Measurements from ENCODE around the gene COG8.
"Not testable (repeated sequence)": the region's sequence is repeated elsewhere in the genome, so short reads cannot be mapped to it uniquely, and the experiment has no call there.

Gene COG8

GRCh38 chr16:69363281-69363717 is 23.9 kb upstream of the COG8 start:
- no peak overlapping the region for H3K27ac ChIP-seq (ENCODE audit: low read depth, low read length)
- TF ChIP-seq CTCF (IDR thresholded peaks at IDR 0.05; ENCODE audit: insufficient read depth, low read length, poor library complexity, severe bottlenecking) = no peak
- no peak for TF ChIP-seq EZH2phosphoT487 (conservative IDR thresholded peaks at IDR 0.05; ENCODE audit: low read length)
- no peaks in the 10 kb centered on the region for H4K20me1 ChIP-seq (ENCODE audit: low read depth, low read length)
- no peak overlapping the region for H2AFZ ChIP-seq (ENCODE audit: low read depth, low read length, severe bottlenecking)
- H3K9me2 ChIP-seq (replicated peaks; ENCODE audit: insufficient read depth, low read length) = no peaks in the 10 kb centered on the region
- H3K4me3 ChIP-seq (ENCODE audit: insufficient read depth, low read length, poor library complexity, severe bottlenecking) = no peak overlapping the region
- H3K9me3 ChIP-seq (ENCODE audit: insufficient read depth, low read length) = no peaks in the 10 kb centered on the region
- H3K4me2 ChIP-seq (ENCODE audit: low read depth, low read length, poor library complexity, severe bottlenecking) = no peak overlapping the region
- H3F3A ChIP-seq (ENCODE audit: insufficient read depth) = no peaks in the 10 kb centered on the region
- no peaks in the 10 kb centered on the region for H3K27me3 ChIP-seq (ENCODE audit: low read length)
- no peaks in the 10 kb centered on the region for H3K79me2 ChIP-seq (ENCODE audit: insufficient read depth, low read length)
- H3K9ac ChIP-seq (ENCODE audit: low read length) = no peak overlapping the region
- peaks cover 1% of the 10 kb centered on the region; the same call in 1 of the 2 replicates for H3K36me3 ChIP-seq (ENCODE audit: low read length)

DNA sequence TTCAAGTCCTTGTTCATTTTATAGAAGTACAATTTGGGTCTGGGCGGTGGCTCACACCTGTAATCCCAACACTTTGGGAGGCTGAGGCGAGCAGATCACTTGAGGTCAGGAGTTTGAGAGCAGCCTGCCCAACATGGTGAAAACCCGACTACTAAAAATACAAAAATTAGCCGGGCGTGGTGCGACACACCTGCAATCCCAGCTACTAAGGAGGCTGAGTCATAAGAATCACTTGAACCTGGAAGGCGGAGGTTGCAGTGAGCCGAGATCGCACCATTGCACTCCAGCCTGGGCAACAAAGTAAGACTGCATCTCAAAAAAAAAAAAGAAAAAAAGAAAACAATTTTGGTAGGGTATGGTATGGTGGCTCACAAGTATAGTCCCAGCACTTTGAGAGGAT is 20.7 kb upstream of the COG8 start:
- H3K27me3 ChIP-seq (ENCODE audit: low read length); H3F3A ChIP-seq (ENCODE audit: insufficient read depth); H3K79me2 ChIP-seq (ENCODE audit: insufficient read depth, low read length); H3K4me3 ChIP-seq (ENCODE audit: insufficient read depth, low read length, poor library complexity, severe bottlenecking); H3K27ac ChIP-seq (ENCODE audit: low read depth, low read length); H4K20me1 ChIP-seq (ENCODE audit: low read depth, low read length); H3K9me3 ChIP-seq (ENCODE audit: insufficient read depth, low read length); H3K4me2 ChIP-seq (ENCODE audit: low read depth, low read length, poor library complexity, severe bottlenecking); H3K9ac ChIP-seq (ENCODE audit: low read length); H3K36me3 ChIP-seq (ENCODE audit: low read length); H2AFZ ChIP-seq (ENCODE audit: low read depth, low read length, severe bottlenecking); H3K9me2 ChIP-seq (replicated peaks; ENCODE audit: insufficient read depth, low read length): not testable (repeated sequence)

GRCh38 chr16:69351309-69352027 is 12.1 kb upstream of the COG8 start, which contains the start of gene TMED6:
TSS of gene TMED6 (minus strand) at chr16:69351786. CDS start at chr16:69351753, 33 bp downstream.
- TF ChIP-seq CTCF (IDR thresholded peaks at IDR 0.05; ENCODE audit: insufficient read depth, low read length, poor library complexity, severe bottlenecking) (no peak), EZH2phosphoT487 (conservative IDR thresholded peaks at IDR 0.05; ENCODE audit: low read length) (no peak)
- no peak within 1 kb of the TSS for H3K27ac ChIP-seq (ENCODE audit: low read depth, low read length)
- no peaks in the 10 kb centered on the region for H4K20me1 ChIP-seq (ENCODE audit: low read depth, low read length)
- H3K79me2 ChIP-seq (ENCODE audit: insufficient read depth, low read length) = no peaks in the 10 kb centered on the region
- no peak within 1 kb of the TSS for H3K4me3 ChIP-seq (ENCODE audit: insufficient read depth, low read length, poor library complexity, severe bottlenecking)
- H3K9me2 ChIP-seq (replicated peaks; ENCODE audit: insufficient read depth, low read length) = no peaks in the 10 kb centered on the region
- H3K36me3 ChIP-seq (ENCODE audit: low read length) = no peaks in the 10 kb centered on the region; the same call in 1 of the 2 replicates
- H2AFZ ChIP-seq (ENCODE audit: low read depth, low read length, severe bottlenecking) = no peak within 1 kb of the TSS
- no peaks in the 10 kb centered on the region for H3K27me3 ChIP-seq (ENCODE audit: low read length)
- no peaks in the 10 kb centered on the region for H3K9me3 ChIP-seq (ENCODE audit: insufficient read depth, low read length)
- no peak within 1 kb of the TSS for H3K4me2 ChIP-seq (ENCODE audit: low read depth, low read length, poor library complexity, severe bottlenecking)
- H3K9ac ChIP-seq (ENCODE audit: low read length) = no peak within 1 kb of the TSS
- H3F3A ChIP-seq (ENCODE audit: insufficient read depth) = no peaks in the 10 kb centered on the region; the same call in 1 of the 2 replicates

- TF ChIP-seq CTCF (IDR thresholded peaks at IDR 0.05; ENCODE audit: insufficient read depth, low read length, poor library complexity, severe bottlenecking) (no peak), EZH2phosphoT487 (conservative IDR thresholded peaks at IDR 0.05; ENCODE audit: low read length) (no peak)
- Histone ChIP-seq H3K4me2 (ENCODE audit: low read depth, low read length, poor library complexity, severe bottlenecking) (no peak overlapping the region), H3K4me3 (ENCODE audit: insufficient read depth, low read length, poor library complexity, severe bottlenecking) (no peak overlapping the region), H3K27ac (ENCODE audit: low read depth, low read length) (no peak overlapping the region), H3K79me2 (ENCODE audit: insufficient read depth, low read length) (no peaks in the 10 kb centered on the region), H3K9ac (ENCODE audit: low read length) (no peak overlapping the region), H4K20me1 (ENCODE audit: low read depth, low read length) (no peaks in the 10 kb centered on the region), H3K9me3 (ENCODE audit: insufficient read depth, low read length) (no peaks in the 10 kb centered on the region), H3K9me2 (replicated peaks; ENCODE audit: insufficient read depth, low read length) (no peaks in the 10 kb centered on the region), H3K27me3 (ENCODE audit: low read length) (no peaks in the 10 kb centered on the region), H3F3A (ENCODE audit: insufficient read depth) (peaks cover 5% of the 10 kb centered on the region; the same call in 1 of the 2 replicates), H3K36me3 (ENCODE audit: low read length) (no peaks in the 10 kb centered on the region; the same call in 1 of the 2 replicates), H2AFZ (ENCODE audit: low read depth, low read length, severe bottlenecking) (no peak overlapping the region)
Observed at GRCh38 chr16:69350536-69351133, 11.3 kb upstream of the COG8 start.

Data from SU-DHL-6 (cell line).